Measurements from ENCODE around the gene NELL1.

The NELL1 gene

DNA sequence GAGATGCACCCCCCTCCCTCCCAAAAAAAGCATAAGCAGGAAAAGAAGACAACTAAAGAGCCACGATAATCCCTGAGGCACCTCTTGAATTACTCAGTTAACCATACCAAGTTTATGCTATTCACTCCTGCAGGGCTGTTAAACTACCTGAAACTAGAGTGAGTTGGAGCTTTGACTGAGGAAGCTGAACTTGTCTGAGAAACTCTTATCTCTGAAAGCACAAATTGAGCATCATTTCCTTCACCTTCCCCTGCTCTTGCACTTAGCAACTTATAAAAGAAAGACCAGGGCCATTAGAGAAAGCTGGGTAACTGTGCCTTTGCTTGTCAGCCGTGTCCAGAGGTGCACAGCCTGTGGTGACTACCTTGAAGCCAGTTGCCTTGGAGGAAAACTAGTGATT is 745.6 kb downstream of the NELL1 start:
- no peak overlapping the region for H3K4me3 ChIP-seq (ENCODE audit: low read length)
- no peak for TF ChIP-seq ZNF274 (IDR thresholded peaks at IDR 0.05; ENCODE audit: low read depth, low read length)

DNA sequence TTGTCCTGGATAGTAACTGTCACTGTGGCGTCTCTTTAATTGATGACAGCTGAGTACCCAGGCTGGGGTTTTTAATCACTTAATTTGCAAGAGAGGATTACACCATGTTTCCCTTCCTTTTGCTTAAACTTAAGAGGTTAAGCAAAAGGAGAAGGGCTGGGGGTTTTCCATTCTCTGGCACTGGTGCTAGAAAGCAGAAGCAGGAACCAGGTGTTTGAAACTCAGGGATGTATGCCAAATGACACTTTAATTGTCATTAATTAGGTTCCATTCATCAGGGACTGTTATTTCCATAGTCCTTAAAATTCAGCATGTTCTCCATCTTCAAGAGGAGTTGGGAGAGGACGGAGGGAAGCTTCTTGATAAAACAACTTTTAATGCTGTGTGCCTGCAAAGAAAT is 746.2 kb downstream of the NELL1 start:
- TF ChIP-seq ZNF274 (IDR thresholded peaks at IDR 0.05; ENCODE audit: low read depth, low read length): no peak
- no peak overlapping the region for H3K4me3 ChIP-seq (ENCODE audit: low read length)

DNA sequence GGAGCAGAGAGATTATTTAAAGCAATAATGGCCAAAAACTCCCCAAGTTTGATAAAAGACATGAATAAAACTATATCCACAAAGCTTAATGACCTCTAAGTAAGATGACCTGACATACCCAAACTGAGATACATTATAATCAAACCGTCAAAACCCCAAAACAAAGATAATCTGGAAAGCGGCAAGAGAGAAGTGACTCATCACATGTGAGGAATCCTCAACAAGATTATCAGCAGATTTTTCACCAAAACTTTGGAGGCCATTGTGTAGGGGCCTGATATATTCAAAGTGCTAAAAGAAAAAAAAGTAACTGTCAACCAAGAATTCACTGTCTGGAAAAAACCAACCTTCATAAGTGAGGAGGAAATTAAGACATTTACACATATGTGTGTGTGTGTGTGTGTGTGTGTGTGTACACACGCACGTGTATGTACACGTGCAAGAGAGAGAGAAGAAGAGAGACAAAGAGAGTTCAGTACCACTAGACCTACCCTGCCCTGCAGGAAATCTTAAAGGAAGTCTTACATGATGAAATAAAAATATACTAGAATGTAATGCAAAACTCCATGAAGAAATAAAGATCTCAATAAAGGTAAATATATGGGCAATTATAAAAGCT is 752.4 kb downstream of the NELL1 start:
- no peak overlapping the region for H3K4me3 ChIP-seq (ENCODE audit: low read length)
- no peak for TF ChIP-seq ZNF274 (IDR thresholded peaks at IDR 0.05; ENCODE audit: low read depth, low read length)

- no peak for TF ChIP-seq ZNF274 (IDR thresholded peaks at IDR 0.05; ENCODE audit: low read depth, low read length)
- no peak overlapping the region for H3K4me3 ChIP-seq (ENCODE audit: low read length)
Observed at GRCh38 chr11:21426931-21427330, 757.5 kb downstream of the NELL1 start.

DNA sequence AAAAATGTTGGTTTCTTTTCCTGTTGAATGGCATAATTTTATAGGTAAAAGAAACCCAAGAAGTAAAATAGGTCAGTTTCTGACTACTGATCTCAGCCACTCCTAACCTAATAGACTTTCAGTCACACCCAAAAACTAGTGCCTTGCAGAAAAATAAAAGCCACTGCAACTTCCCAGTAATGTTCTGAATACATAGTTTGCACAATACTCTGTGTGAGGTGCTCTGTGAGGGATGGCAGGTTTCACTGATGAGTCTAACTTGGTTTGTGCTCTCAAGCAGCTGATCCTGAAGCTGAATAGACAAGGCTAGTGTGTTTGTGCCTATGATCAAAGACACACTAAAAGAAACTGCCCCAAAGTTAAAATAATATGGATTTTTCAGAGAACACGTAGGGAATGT is 758.3 kb downstream of the NELL1 start:
- TF ChIP-seq ZNF274 (IDR thresholded peaks at IDR 0.05; ENCODE audit: low read depth, low read length): no peak
- H3K4me3 ChIP-seq (ENCODE audit: low read length): no peak overlapping the region

GRCh38 chr11:21428796-21429195 is 759.4 kb downstream of the NELL1 start:
- no peak for TF ChIP-seq ZNF274 (IDR thresholded peaks at IDR 0.05; ENCODE audit: low read depth, low read length)
- H3K4me3 ChIP-seq (ENCODE audit: low read length): no peak overlapping the region

GRCh38 chr11:21429401-21429800 is 760.0 kb downstream of the NELL1 start:
- H3K4me3 ChIP-seq (ENCODE audit: low read length): no peak overlapping the region
- no peak for TF ChIP-seq ZNF274 (IDR thresholded peaks at IDR 0.05; ENCODE audit: low read depth, low read length)

DNA sequence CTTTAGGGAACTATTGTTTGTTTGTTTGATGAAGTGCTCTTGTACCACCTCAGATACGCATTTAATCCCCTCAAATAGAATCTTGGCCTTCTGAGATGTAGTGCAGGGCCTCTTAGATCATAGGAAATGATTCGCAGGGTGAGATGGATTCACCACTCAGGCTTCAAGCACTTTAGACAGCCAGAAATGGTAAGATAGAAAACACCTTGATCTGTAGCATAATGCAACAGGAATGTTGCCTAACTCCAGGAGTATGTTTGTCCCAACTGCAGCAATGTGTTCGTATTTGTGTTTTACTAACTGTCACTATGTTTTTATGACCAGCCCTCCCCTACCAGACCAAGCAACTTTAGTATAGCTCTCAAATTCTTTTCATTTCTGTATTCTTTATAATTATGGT is 761.2 kb downstream of the NELL1 start:
- no peak for TF ChIP-seq ZNF274 (IDR thresholded peaks at IDR 0.05; ENCODE audit: low read depth, low read length)
- no peak overlapping the region for H3K4me3 ChIP-seq (ENCODE audit: low read length)

GRCh38 chr11:21446939-21447590 is 777.7 kb downstream of the NELL1 start:
- no peak overlapping the region for H3K4me3 ChIP-seq (ENCODE audit: low read length)
- TF ChIP-seq ZNF274 (IDR thresholded peaks at IDR 0.05; ENCODE audit: low read depth, low read length): no peak

DNA sequence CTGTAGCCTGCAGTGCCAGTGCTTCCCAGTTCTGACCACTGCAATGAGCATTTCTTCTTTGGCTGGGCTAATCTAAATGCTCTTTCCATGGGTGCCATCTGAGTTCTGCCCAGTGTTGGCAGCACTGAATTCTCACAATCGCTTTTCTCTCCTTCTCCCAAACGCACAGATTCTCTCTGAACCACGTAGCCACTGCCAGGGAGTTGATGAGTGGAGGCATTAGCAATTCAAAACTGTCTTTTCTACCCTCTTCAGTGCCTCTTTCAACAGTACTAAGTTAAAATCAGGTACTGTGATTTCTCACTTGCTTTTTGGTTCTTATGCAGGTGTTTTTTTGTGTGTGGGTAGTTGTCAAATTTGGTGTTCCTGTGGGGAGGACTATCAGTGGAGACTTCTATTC is 778.5 kb downstream of the NELL1 start:
- TF ChIP-seq ZNF274 (IDR thresholded peaks at IDR 0.05; ENCODE audit: low read depth, low read length): no peak
- no peak overlapping the region for H3K4me3 ChIP-seq (ENCODE audit: low read length)

GRCh38 chr11:21456186-21456585 is 786.8 kb downstream of the NELL1 start:
- H3K4me3 ChIP-seq (ENCODE audit: low read length): no peak overlapping the region
- TF ChIP-seq ZNF274 (IDR thresholded peaks at IDR 0.05; ENCODE audit: low read depth, low read length): no peak

DNA sequence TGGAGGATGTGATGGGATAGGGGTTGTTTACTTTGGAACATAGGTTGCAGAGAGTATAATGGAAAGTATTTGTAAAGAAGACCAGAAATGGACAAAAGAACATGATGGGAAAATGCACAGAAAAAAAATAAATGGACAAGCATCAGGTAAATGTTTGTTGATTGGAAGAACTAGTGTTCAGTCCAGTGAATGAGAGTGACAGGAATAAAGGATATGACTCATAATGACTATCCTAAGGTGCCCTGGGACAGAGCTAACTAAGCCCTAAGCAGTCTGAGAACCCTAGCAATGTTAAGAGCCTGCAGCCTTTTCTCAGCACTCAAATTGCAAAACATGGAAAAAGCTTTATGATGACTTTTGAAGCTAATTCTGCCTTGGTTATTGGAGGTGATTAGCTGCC is 790.7 kb downstream of the NELL1 start:
- no peak for TF ChIP-seq ZNF274 (IDR thresholded peaks at IDR 0.05; ENCODE audit: low read depth, low read length)
- no peak overlapping the region for H3K4me3 ChIP-seq (ENCODE audit: low read length)

DNA sequence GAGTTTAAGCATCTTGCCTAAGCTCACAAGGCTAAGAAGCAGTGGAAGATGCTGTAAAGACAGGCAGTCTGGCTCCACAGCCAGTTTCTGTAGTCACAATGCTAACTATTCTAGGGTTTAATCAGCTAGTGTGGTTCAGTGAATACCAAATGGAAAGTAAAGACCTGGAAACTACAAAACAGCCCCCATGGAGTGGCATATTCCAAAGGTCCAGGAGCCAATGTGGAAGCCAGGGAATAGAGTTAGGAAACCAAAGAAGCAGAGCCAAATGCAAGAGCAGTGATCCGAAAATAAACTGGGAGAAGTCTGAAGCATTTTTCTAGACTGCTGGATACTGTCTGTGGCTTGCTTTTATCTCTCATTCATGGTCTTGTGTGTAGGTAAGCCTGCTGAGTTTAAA is 792.3 kb downstream of the NELL1 start:
- H3K4me3 ChIP-seq (ENCODE audit: low read length): no peak overlapping the region
- TF ChIP-seq ZNF274 (IDR thresholded peaks at IDR 0.05; ENCODE audit: low read depth, low read length): no peak

DNA sequence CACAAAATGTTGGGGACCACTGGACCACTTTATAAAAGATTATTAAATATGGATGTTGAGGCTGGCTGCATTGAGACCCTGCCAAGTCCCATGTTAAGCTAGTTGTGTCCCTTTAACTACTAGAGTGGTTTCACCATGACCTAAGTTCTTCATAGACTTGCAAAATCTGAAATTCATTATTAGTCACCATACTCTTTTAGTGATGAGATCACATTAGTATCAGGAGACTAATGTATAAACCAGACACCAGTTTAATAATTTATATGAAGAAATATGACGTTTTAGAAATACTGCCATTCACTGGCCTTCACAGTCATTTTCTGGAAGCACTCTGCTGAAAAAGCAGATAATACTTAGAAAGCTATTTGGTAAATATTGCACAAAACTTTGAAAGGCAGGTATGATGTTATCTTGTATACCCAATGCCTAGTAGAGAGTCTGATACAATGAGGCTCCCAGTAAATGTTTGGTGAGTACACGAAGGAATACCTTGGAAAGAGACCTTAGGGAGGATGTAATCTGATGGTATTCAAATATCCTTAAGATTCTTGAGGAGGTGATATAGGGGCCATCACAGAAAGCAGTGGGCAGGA is 795.3 kb downstream of the NELL1 start:
- no peak for TF ChIP-seq ZNF274 (IDR thresholded peaks at IDR 0.05; ENCODE audit: low read depth, low read length)
- no peak overlapping the region for H3K4me3 ChIP-seq (ENCODE audit: low read length)

- TF ChIP-seq ZNF274 (IDR thresholded peaks at IDR 0.05; ENCODE audit: low read depth, low read length): no peak
- H3K4me3 ChIP-seq (ENCODE audit: low read length): no peak overlapping the region
Observed at GRCh38 chr11:21465203-21465602, 795.8 kb downstream of the NELL1 start.
